GM12878 (cell line): Measurements from ENCODE around the gene TMEM11. TPM values are rescaled to one million over a fixed set of nuclear protein-coding genes. Genes with fewer than 3 reads are reported as not detected.

ENCODE experiments used
- ATAC-seq: fragments of 200-7000 bp; cut with Tn5 transposase; 3 replicates; pipeline ENCODE4 v1.9.1; 2020; ENCODE audit warnings: mild to moderate bottlenecking, moderate library complexity
- BruUV-seq: library from RNA; stranded (reverse); fragments of 400-500 nt; replicated peaks from 2 replicates; lab custom pipeline; 2021; lab: Mats Ljungman, UMichigan
- CTCF ChIA-PET: fragments of 300-600 bp; sonication (Branson Sonifier 250); formaldehyde crosslinking; extraction: SDS; loops from one replicate; lab custom pipeline; 2021; ENCODE audit warnings: inconsistent platforms; lab: Yijun Ruan, JAX
- POLR2A ChIA-PET: fragments of 350-600 bp; formaldehyde crosslinking; extraction: SDS; loops from one replicate; lab custom pipeline; 2021; ENCODE audit warnings: inconsistent platforms; lab: Charles Lee
- RAD21 ChIA-PET: fragments of 300-600 bp; sonication (Branson Sonifier 250); formaldehyde crosslinking; loops from one replicate; lab custom pipeline; 2023; ENCODE audit warnings: antibody characterized with exemption; ENCODE audit not compliant: unreplicated experiment; lab: Charles Lee
- SMC1A ChIA-PET: fragments of 300-600 bp; sonication (Branson Sonifier 250); formaldehyde crosslinking; loops from one replicate; lab custom pipeline; 2023; ENCODE audit not compliant: unreplicated experiment, uncharacterized antibody; lab: Charles Lee
- DNase-seq: peaks from one replicate; pipeline ENCODE4 v3.0.0-alpha.2; 2011; ENCODE audit warnings: low read depth, low spot score
- FAIRE-seq: peaks from 3 replicates; lab custom pipeline; 2011; peaks lifted over from hg19 to GRCh38; lab: Jason Lieb, UNC
- H2AFZ ChIP-seq: 2 replicates; pipeline ENCODE4 v1.6.0; 2011; ENCODE audit warnings: low read depth, low read length, control low read depth; ENCODE audit not compliant: control insufficient read depth
- H3K27ac ChIP-seq: 2 replicates; pipeline ENCODE4 v1.5.1; 2011; ENCODE audit warnings: control low read depth; ENCODE audit not compliant: control insufficient read depth, insufficient read depth
- H3K27me3 ChIP-seq, 2 experiments: replicated peaks in 1 of 2; 2 replicates each; pipeline versions ENCODE4 v1.6.0 to v1.6.1; 2011; ENCODE audit warnings: low read length in 1 of 2; ENCODE audit not compliant: control insufficient read depth in 2 of 2, insufficient read depth in 2 of 2
- H3K36me3 ChIP-seq, 2 experiments: 2 replicates each; pipeline ENCODE4 v1.5.1; 2011; ENCODE audit warnings: low read length in 1 of 2; ENCODE audit not compliant: control insufficient read depth in 2 of 2, insufficient read depth in 2 of 2
- H3K4me1 ChIP-seq: 2 replicates; pipeline ENCODE4 v1.6.1; 2011; ENCODE audit warnings: mild to moderate bottlenecking, low read length, moderate library complexity, mixed read lengths; ENCODE audit not compliant: control insufficient read depth, insufficient read depth
- H3K4me2 ChIP-seq: 2 replicates; pipeline ENCODE4 v1.6.0; 2011; ENCODE audit warnings: control low read depth; ENCODE audit not compliant: control insufficient read depth, insufficient read depth
- H3K4me3 ChIP-seq: fragments of 200-600 bp; sonication (generic); 2 replicates; pipeline ENCODE4 v1.5.1; 2016
- H3K79me2 ChIP-seq: 2 replicates; pipeline ENCODE4 v1.6.0; 2011; ENCODE audit warnings: low read length; ENCODE audit not compliant: control insufficient read depth, insufficient read depth
- H3K9ac ChIP-seq: 2 replicates; pipeline ENCODE4 v1.8.0; 2011; ENCODE audit warnings: low read length, control low read depth, mixed read lengths; ENCODE audit not compliant: control insufficient read depth, insufficient read depth
- H3K9me3 ChIP-seq: replicated peaks from 3 replicates; pipeline ENCODE4 v1.5.1; 2011; ENCODE audit warnings: mild to moderate bottlenecking, low read length; ENCODE audit not compliant: control insufficient read depth, insufficient read depth
- H4K20me1 ChIP-seq: 2 replicates; pipeline ENCODE4 v1.6.0; 2011; ENCODE audit not compliant: control insufficient read depth, insufficient read depth
- CBFB ChIP-seq: IDR thresholded peaks from 2 replicates; pipeline ENCODE4 v1.6.1; 2016; ENCODE audit warnings: antibody characterized with exemption, low read depth
- FOXK2 ChIP-seq: fragments of 450-650 bp; IDR thresholded peaks from 2 replicates; pipeline ENCODE4 v1.6.1; 2017; ENCODE audit warnings: mild to moderate bottlenecking, moderate library complexity
- MXI1 ChIP-seq: fragments of 150-350 bp; IDR thresholded peaks from 2 replicates; pipeline ENCODE4 v1.6.1; 2011; ENCODE audit warnings: low read depth, mild to moderate bottlenecking, inconsistent platforms, low read length, improper control_type of control experiment
- NFYA ChIP-seq: IDR thresholded peaks from 2 replicates; pipeline ENCODE4 v1.6.1; 2011; ENCODE audit warnings: low read depth, mild to moderate bottlenecking, low read length, improper control_type of control experiment, borderline replicate concordance
- POU2F2 ChIP-seq: IDR thresholded peaks from 3 replicates; pipeline ENCODE4 v1.6.1; 2011; ENCODE audit warnings: low read depth, mild to moderate bottlenecking, low read length, borderline replicate concordance
- RUNX3 ChIP-seq: IDR thresholded peaks from 2 replicates; pipeline ENCODE4 v1.6.1; 2012; ENCODE audit warnings: low read length, inconsistent platforms
- WGBS: methylation state at CpG from one replicate; pipeline ENCODE4 v1.1.6; 2016; ENCODE audit warnings: low lambda C conversion rate; ENCODE audit not compliant: insufficient replicate concordance, insufficient coverage; ENCODE audit errors: missing lambda C conversion rate; 5-methylcytosine and 5-hydroxymethylcytosine counted together
- in situ Hi-C: fragments of 300-500 bp; cut with MboI; formaldehyde crosslinking; loops from 9 replicates; pipeline ENCODE4 v1.14.3; 2018; ENCODE audit warnings: mixed read lengths
- intact Hi-C: fragments of 100-400 bp; cut with micrococcal nuclease; formaldehyde crosslinking; loops from one replicate; pipeline ENCODE4 v1.14.2; 2022; ENCODE audit not compliant: unreplicated experiment
- polyA plus RNA-seq, 11 experiments: library from polyadenylated mRNA; depleted of rRNA in 4 of 11; unstranded in 6 of 11; stranded (reverse) in 5 of 11; fragments of >200 nt; fragmentation: Nextera tagmentation in 4 of 11; fragmentation: Illumina TruSeq in 1 of 11; extraction: Ambion mirVana in 4 of 11; extraction: Trizol in 1 of 11; gene quantifications; 1 replicate in 1 of 11; 2 replicates in 10 of 11; pipeline versions ENCODE4 v1.2.1 to v1.2.3, GENCODE V29; 2011 to 2016; ENCODE audit warnings: inconsistent platforms in 2 of 11, missing spikeins in 2 of 11, low read depth in 1 of 11
- total RNA-seq, 4 experiments: library from RNA; depleted of rRNA in 3 of 4; stranded (reverse); fragments of >200 nt in 3 of 4; fragmentation: Illumina TruSeq in 1 of 4; extraction: Trizol in 1 of 4; gene quantifications; 2 replicates each; pipeline versions ENCODE4 v1.2.1 to v1.2.3, GENCODE V29; 2013 to 2021

Gene TMEM11
- total and polyA plus RNA-seq, 10 of the 15 experiments (the other 5 are each of a cell fraction or from before 2014, with no cell fraction given) = 14.4 to 63.4 (median 27.2) TPM

DNA sequence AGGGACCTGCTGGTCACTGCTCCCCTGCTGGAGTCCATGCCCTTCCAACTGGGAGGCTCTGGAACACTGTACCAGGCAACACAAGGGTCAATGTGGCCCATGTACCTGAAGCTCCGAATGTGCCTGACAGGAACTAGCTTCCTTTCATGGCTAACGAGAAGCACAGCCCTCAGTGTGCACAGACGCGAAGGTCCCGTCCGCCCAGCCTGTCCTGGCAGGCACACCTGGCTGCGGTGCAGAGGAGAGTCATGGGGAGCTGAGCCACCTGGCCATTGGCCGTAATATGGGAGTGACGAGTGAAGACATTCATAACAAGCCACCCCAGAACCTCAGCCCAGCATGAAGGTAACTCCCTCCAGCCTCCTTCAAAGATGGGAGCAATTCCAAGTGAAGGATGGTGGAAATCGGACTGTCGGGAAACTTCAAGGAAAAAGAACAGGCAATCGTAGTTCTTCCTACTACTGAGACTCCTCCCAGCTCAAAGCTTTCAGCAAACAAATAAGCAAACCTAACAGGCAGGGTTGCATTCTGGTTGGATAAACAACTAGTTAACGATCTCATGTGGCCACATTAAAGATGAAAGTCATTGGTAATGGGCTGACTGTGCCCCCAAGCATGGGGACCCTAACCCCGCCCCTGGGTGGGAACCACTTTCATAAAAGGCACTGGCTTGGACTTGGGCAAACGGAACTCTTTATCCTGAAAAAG, 13.2 kb downstream of the TMEM11 start:
- DNase-seq (no peak), FAIRE-seq (no peak), ATAC-seq (no peak)
- RAD21 ChIA-PET = no interaction called here
- Histone ChIP-seq H3K4me1 (peaks cover 11% of the 10 kb centered on the region), H3K36me3 (peaks cover 13 to 17% of the 10 kb centered on the region in 2 experiments), H3K79me2 (peaks cover 36% of the 10 kb centered on the region), H3K27ac (no peak overlapping the region), H3K9me3 (no peaks in the 10 kb centered on the region), H3K4me2 (peak overlapping the region; percentile 8; the same call in 1 of the 2 replicates), H3K9ac (no peak overlapping the region), H4K20me1 (peaks cover 19% of the 10 kb centered on the region), H3K4me3 (no peak overlapping the region), H2AFZ (no peak overlapping the region), H3K27me3 (no peaks in the 10 kb centered on the region)
- intact Hi-C loops (no loop called here), in situ Hi-C loops (no loop called here)
- CTCF ChIA-PET = interaction anchor here (1.2 kb wide), 1 partner anchor 81 kb away, joined by 5 read pairs; no protein-coding TSS in a partner anchor
- TF ChIP-seq MXI1 (no peak), NFYA (no peak), CBFB (no peak)
- 97% methylated on average over 15 of the region's 15 CpGs for WGBS
- no TSS peak for BruUV-seq
- SMC1A ChIA-PET = no interaction called here
- POLR2A ChIA-PET = interaction anchor here (1.3 kb wide), 1 partner anchor 13 kb away, joined by 4 read pairs; no protein-coding TSS in a partner anchor

DNA sequence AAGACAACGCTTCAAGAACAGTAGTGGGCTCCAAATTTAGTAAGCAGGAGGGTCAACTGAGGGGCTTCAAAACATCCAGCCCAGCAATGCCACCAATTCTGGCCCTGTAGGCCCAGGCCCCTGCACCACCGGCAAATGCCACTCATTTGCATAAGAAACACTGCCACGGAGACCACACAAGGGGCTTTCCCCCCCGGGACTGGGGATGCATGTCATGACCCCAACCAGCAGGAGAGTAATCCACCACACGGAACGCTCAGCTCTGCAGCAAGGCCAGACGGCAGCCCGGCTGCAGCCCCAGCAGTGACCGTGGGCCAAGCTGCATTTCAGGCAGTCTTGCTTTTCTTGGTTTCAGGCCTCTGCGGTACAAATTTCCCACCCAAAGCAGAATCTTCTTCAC, 14.1 kb downstream of the TMEM11 start:
- no peak overlapping the region; the same call in 1 of the 2 replicates for H3K4me2 ChIP-seq
- ChIA-PET SMC1A (no interaction called here), POLR2A (no interaction called here), CTCF (interaction anchor here (1.2 kb wide), 1 partner anchor 81 kb away, joined by 5 read pairs; no protein-coding TSS in a partner anchor), RAD21 (no interaction called here)
- intact Hi-C loops (no loop called here), in situ Hi-C loops (loop anchor here (5.0 kb wide), 1 partner anchor 47 kb away; no protein-coding TSS in a partner anchor)
- H3K27me3 ChIP-seq = no peaks in the 10 kb centered on the region
- H3K4me1 ChIP-seq = peaks cover 11% of the 10 kb centered on the region
- WGBS = 13% methylated on average over 10 of the region's 10 CpGs
- H2AFZ ChIP-seq = no peak overlapping the region
- peak; percentile 67 for ATAC-seq
- TF ChIP-seq POU2F2 (peak; percentile 65; the same call in 2 of the 3 replicates), FOXK2 (no peak), RUNX3 (peak; percentile 51; the same call in 1 of the 2 replicates)
- no peak overlapping the region for H3K27ac ChIP-seq
- FAIRE-seq = no peak
- H3K79me2 ChIP-seq = peaks cover 29% of the 10 kb centered on the region
- H3K9me3 ChIP-seq = no peaks in the 10 kb centered on the region
- no TSS peak for BruUV-seq
- DNase-seq = no peak
- H3K9ac ChIP-seq = no peak overlapping the region
- H4K20me1 ChIP-seq = peaks cover 13% of the 10 kb centered on the region
- peaks cover 13 to 19% of the 10 kb centered on the region in 2 experiments for H3K36me3 ChIP-seq
- H3K4me3 ChIP-seq = no peak overlapping the region
